Stimulated activated CD4-positive, alpha-beta T cell treated with anti-CD3 and anti-CD28 coated beads, Interleukin-4, amount 100 ng/mL, for 24 hours (primary cell): ENCODE results near the gene TIAM1.

ENCODE experiments used
- DNase-seq: peaks from one replicate; pipeline ENCODE4 v3.0.0-alpha.2; 2020

TIAM1 gene

DNA sequence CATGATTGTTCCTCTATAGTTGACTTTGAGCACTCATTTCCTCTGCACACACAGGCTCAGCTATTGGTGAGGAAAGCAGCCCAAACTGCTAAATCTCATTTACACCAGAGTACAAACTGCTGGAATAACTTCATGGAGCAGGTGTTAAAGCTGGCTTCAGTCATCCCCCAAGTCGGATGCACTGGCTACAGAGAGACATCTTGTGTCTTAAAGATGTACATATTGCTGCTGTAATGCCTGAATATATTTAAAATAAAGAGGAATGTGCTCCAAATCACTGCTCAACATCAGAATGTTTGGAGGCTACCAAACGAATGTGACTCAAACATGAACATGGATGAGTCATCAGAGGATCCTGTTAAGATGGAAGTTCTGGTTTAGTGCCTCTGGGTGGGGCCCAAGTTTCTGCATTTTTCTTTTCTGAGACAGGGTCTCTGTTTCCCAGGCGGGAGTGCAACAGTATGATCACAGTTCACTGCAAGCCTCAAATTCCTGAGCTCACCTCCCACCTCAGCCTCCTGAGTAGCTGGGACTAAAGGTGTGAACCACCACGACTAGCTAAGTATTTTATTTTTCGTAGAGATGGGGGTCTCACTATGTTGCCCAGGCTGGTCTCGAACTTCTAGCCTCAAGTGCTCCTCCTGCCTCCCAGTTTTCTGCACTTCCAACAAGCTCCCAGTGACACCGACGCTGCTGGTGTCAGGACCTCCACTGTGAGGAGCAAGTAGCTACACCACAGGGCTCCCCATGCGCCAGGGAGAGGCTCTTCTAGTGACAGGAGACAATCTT, 226.7 kb downstream of the TIAM1 start:
- DNase-seq: no peak

DNA sequence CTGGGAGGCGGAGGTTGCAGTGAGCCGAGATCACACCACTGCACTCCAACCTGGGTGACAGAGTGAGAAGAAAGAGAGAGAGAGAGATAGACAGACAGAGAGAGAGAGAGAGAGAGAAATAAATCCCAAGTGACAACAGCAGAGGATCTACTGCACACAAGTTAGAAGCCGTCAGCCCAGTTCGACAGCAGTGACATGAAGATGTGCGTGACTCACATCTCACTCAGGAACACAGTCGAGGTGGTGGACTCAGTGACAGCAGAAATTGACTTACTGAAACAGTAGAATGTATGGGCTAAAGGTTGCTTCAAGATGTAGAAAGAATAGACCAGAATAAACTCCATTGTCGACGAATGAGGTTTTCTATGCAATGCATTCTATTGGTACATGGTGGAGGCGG, 228.8 kb downstream of the TIAM1 start:
- no peak for DNase-seq

DNA sequence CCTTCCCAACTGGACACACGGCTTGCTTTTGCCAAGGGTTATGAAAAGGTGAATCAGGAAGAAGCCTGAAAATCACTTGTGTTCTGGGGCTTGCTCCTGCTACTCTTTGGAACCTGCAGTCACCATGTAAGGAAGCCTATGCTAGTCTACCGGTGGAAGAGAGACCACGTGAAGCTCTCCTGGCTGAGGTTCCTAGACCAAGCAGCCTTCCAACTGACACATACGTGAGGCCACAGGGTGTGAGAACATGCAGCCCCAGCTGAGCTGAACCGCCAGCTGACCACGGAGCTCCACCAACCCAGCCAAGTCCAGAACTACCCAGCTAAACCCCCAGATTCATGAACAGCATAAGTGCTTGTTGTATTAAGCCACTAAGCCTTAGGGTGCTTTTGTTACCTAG, 233.0 kb downstream of the TIAM1 start:
- DNase-seq: no peak

DNA sequence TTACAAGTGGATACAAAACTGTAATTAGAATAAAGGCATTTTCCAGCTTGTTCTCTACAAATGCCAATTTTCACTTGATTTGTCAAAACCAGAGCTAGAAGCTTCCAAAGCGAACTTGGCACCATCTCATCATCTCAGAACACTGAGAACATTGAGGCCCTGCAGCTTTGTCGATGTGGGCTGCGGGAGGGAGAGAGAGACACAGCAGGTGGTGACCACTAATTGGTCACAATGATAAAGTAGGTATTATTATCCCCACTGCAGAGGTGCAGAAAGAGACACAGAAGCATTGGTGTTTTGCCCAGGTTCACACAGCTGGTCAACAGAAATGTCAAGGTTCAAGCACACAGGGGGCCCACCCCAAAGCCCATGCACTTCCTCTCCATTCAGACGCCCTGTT, 233.6 kb downstream of the TIAM1 start:
- no peak for DNase-seq

DNA sequence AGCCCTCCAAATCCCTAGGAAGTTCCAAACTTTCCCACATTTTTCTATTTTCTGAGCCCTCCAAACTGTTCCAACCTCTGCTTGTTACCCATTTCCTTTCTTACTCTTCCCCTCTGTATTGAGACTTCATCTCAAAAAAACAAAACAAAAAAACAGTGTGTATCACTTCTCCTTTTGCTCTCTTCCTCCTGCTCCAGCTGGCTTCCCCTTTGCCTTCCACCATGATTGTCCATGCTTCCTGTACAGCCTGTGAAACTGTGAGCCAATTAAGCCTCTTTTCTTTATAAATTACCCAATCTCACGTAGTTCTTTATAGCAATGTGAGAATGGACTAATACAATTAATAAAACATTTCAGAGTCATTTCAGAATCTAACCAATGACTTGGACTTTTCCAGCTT, 236.2 kb downstream of the TIAM1 start:
- no peak for DNase-seq

DNA sequence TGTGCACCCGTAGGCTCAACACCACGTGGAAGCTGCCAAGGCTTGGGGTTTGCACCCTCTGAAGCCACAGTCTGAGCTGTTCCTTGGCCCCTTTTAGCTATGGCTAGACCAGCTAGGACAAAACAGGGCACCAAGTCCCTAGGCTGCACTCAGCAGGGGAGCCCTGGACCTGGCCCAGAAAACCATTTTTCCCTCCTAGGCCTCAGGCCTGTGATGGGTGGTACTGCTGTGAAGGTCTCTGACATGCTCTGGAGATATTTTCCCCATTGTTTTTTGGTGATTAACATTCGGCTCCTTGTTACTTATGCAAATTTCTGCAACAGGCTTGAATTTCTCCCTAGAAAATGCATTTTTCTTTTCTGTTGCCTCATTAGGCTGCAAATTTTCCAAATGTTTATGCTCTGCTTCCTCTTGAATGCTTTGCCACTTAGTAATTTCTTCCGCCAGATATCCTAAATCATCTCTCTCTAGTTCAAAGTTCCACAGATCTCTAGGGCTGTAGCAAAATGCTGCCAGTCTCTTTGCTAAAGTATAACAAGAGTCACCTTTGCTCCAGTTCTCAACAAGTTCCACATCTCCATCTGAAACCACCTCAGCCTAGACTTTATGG, 236.8 kb downstream of the TIAM1 start:
- no peak for DNase-seq

DNA sequence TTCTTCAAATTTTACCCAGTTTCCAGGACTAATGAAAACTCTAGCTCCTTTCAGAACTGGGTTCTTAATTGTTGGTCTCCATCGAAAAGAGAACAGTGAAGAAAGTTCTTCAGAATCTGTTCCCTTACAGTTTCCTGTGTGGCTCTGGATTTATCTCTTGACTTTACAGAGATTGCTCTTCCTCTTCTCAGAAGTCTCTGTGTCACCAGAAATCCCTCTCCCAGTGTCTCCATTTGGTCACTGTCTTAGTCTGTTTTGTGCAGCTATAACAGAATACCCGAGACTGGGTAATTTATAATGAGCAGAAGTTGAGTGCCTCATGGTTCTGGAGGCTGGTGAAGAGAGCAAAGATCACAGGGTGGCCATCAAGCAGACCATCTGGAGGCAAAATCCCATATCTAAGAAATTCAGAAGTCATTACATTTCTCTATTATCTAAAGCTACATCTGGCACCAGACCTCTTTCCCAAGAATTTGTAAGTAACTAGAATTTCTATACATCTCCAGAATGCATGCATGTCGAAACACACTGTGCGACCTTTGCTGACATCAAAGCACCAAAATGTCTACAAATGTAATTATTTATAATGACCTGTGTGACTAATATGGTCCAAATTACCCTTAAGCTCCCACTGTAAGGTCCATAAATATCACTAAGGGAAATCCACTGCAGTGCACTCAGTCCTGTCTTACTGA, 240.3 kb downstream of the TIAM1 start:
- no peak for DNase-seq

DNA sequence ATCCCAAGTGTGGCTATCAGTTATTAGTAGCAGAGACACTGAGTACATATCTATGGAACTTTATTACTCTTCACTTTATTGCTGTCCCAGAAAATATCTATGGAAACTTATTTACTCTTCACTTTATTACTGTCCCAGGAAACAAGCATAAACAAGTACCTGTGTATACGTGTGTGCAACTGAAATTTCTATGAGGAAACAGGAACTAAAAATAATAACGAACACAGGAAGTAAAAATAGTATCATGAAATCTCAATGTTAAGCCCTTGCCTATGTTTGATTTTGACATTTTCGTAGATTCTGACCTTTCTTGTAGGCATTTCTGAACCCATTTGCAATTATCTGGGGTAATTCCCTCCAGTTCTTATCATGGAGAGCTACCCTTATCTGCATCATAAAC, 240.9 kb downstream of the TIAM1 start:
- DNase-seq: no peak

DNA sequence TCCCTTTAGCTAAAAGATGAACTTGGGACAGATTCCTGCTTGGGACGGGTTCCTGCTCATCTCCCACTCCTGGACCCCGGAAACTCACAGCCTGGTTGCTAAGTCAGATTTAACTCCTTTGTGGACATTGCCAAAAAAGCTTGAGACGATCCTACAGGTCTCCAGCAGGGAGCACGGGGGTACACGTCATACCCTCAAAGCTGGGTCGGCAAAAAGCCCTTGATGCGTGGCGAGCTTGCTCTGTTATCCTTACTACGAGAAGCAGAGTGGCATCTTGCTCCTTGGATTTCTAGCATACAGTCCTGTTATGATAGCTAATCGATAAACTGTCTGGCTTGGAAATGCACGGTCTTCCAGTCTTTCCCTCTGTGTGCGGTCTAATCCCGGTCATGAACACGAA, 244.9 kb downstream of the TIAM1 start:
- no peak for DNase-seq

DNA sequence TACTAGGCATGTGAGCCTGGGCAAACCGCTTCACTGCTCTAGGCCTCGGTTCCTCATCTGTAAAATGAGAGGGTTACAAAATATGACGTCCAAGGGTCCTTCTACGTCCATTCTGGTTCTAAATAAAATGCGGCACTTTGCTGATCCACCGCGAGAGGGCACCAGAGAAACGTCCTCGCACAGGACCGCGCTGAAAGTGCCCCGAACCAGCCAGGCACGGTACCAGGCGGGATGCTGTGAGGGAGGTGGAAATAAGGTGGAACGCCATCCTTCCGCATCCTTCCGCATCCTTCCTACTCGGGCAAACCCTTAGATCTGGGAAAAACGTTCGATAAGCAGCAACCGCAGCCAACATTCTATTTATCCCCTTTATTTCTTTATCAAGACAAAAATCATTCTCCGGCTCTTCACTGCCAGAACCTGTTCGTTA, 245.5 kb downstream of the TIAM1 start:
- peak; percentile 79 for DNase-seq

DNA sequence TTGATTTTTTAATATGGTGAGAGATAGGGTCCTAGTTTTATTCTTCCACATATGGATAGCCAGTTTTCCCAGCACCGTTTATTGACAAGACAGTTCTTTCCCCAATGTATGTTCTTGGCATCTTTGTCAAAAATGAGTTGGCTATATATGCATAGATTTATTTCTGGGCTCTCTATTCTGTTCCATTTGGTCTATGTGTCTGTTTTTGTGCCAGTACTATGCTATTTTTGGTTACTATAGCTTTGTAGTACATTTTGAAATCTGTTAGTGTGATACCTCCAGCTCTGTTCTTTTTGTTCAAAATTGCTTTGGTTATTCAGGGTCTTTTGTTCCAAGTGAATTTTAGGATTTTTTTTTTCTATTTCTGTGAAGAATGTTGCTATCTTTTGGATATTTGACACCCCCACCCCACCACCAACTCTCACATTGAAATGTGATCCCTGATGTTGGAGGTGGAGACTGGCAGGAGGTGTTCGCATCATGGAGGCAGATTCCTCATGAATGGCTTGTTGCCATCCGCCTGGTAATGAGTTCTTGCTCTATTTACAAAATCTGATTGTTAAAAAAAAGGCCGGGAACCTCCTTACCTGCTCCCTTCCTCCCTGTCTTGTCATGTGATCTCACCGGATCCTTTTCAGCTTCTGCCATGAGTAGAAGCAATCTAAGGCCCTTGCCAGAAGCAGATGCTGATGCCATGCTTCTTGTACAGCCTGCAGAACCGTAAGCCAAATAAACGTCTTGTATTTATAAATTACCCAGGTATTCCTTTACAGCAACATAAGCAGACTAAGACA, 251.0 kb downstream of the TIAM1 start:
- DNase-seq: no peak

DNA sequence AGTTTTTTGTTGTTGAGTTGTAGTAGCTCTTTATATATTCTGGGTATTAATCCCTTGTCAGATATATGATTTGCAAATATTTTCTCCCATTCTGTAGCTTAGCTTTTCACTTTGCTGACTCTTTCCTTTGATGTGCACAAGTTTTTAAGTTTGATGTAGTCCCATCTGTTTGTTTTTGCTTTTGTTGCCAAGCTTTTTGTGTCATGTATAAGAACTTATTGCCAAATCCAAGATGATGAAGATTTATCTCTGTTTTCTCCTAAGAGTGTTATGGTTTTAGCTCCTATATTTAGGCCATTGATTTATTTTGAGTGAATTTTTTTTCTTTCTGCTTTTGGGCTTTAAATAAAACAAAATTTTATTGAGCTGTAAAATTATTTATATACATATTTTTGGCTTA, 253.7 kb downstream of the TIAM1 start:
- DNase-seq: no peak

DNA sequence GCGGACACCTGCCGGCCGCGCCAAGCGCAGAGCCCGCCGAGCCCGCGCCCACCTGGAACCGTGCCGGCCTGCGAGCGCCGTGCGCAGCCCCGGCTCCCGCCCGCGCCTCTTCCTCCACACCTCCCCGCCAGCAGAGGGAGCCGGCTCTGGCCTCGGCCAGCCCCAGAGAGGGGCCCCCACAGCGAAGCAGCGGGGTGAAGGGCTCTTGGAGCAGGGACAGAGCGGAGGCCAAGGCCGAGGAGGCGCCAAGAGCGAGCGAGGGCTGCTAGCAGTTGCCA, 255.6 kb downstream of the TIAM1 start:
- DNase-seq: no peak

DNA sequence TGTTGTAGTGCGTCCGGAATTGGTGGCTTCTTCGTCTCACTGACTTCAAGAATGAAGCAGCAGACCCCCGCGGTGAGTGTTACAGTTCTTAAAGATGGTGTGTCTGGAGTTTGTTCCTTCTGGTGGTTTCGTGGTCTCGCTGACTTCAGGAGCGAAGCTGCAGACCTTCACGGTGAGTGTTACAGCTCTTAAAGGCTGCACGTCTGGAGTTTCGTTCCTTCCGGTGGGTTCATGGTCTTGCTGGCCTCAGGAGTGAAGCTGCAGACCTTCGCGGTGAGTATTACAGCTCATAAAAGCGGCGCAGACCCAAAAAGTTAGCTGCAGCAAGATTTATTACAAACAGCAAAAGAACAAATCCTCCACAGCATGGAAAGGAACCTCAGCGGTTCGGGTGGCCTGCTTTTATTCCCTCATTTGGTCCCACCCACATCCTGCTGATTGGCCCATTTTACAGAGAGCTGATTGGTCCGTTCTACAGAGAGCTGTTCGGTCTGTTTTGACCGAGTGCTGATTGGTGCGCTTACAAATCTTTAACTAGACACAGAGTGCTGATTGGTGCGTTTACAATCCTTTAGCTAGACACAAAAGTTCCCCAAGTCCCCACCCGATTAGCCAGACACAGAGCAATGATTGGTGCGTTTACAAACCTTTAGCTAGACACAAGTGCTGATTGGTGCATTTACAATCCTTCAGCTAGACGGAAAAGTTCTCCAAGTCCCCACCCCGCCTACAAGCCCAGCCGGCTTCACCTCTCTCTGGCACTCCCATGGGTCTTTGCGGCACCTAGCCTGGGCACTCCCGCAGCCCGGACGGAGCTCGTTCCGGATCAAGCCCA, 256.2 kb downstream of the TIAM1 start:
- no peak for DNase-seq

DNA sequence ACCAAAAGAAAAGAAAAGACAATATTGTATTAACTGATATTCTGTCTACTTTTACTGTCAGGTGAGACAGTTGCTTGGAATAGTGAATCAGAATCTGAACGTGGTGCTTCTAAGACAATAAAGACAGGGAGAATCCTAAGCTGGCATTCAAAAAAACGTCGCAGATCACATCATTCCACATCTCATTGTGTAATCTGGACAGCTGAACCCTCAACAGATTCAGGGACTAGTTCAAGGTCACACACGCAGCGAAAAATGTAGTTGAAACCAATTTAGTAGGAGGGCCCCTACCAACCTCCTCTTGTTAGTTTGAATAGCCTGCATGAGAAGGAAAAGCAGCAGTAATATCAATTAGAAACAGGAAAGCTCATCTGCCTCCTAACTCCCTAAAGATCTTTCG, 259.4 kb downstream of the TIAM1 start:
- DNase-seq: no peak

DNA sequence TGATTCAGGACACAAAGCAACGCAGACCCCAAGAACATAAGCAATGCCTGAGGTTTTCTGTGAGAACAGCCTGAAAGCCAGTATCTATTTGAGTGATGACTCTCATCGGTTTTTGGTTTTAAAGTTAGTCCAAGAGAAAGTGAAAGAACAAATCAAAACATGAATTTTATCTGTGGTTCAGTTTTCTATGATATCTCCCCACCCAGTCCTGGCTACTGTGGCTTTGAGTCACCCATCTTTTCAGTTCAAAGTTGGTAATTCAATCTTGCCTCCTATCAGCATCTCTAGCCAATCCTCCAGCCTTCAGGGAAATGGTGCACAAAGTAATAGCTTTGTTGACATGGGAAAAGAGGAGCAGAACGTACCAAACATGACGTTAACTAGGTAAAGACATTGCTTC, 265.3 kb downstream of the TIAM1 start:
- no peak for DNase-seq

DNA sequence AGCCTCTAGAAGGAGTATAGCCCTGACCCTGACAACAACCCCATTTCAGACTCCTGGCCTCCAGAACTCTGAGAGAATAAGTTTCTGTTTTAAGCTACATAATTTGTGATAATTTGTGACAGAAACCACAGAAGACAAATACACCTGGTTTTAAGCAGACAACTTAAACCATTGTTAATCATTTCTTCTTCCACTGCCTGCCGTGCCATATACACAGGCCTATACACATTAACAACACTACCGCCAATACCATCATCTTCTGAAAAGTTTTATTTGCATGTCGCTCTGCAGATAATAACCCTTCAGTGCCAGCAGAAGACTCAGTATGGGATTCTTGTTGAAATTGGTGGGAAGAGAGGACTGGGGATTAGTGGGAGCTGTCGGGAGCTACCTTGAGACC, 265.8 kb downstream of the TIAM1 start:
- DNase-seq: no peak

DNA sequence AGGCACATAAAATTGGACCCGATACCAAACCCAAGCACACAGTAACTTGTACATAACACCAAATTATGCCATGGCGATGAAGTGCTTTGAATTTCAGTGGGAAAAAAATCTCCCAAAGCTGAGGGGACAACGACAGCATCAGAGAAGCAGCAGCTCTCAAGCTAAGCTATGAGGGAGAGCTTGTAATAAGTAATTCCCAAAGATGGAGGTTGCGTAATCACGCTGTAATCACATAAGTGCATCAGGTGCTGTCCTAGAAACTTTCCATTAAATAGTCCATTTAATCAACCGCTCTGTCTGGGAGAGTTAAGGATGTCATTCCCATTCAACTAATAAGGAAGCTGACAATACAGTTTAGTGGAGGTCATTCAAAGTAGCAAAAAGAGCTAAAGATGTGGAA, 268.2 kb downstream of the TIAM1 start:
- no peak for DNase-seq

DNA sequence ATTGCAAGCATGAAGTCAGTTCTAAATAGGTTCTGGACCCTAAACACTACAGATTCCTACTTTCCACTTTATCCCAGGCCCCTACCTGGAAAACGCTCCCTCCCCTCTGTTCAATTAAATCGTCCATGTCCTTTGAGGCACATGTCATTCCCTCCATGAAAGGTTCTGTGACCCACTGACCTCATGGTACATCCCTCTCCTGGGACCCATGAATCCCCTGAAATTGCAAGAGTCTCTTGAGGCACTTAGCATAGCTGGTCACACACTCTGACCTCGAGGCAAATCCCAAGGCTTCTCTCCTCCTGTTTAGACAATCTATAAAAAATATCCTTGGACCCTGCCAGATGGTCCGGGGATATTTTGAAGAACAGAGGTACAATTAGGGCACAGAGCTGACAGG, 271.5 kb downstream of the TIAM1 start:
- DNase-seq: no peak
